Mesendoderm (in vitro differentiated cells): ENCODE data around the gene GLRX5.

Experiments used
- DNase-seq: peaks from one replicate; pipeline ENCODE4 v3.0.0; 2013
- H2AK5ac ChIP-seq: 2 replicates; pipeline ENCODE4 v1.6.1; 2013; ENCODE audit warnings: low read length, inconsistent platforms
- H2BK120ac ChIP-seq: 2 replicates; pipeline ENCODE4 v1.6.1; 2013; ENCODE audit warnings: low read depth, mild to moderate bottlenecking, low read length, moderate library complexity, mixed read lengths
- H2BK15ac ChIP-seq: replicated peaks from 2 replicates; pipeline ENCODE4 v1.6.1; 2013; ENCODE audit warnings: low read depth, mild to moderate bottlenecking, moderate library complexity
- H2BK5ac ChIP-seq: 2 replicates; pipeline ENCODE4 v1.6.1; 2013; ENCODE audit warnings: low read length, inconsistent platforms
- H3K18ac ChIP-seq: 2 replicates; pipeline ENCODE4 v1.6.1; 2013; ENCODE audit warnings: mild to moderate bottlenecking, low read length, mixed read lengths
- H3K23ac ChIP-seq: one replicate; pipeline ENCODE4 v1.6.1; 2013; ENCODE audit warnings: low read length
- H3K27ac ChIP-seq: 2 replicates; pipeline ENCODE4 v1.5.1; 2013; ENCODE audit warnings: low read depth, mild to moderate bottlenecking, inconsistent platforms, low read length, moderate library complexity
- H3K27me3 ChIP-seq: 2 replicates; pipeline ENCODE4 v1.6.1; 2013; ENCODE audit warnings: low read length, control low read depth, mild to moderate bottlenecking, inconsistent platforms; ENCODE audit not compliant: insufficient read depth, poor library complexity
- H3K36me3 ChIP-seq: 2 replicates; pipeline ENCODE4 v1.6.1; 2013; ENCODE audit warnings: low read length, inconsistent platforms; ENCODE audit not compliant: control insufficient read depth, insufficient read depth
- H3K4ac ChIP-seq: one replicate; pipeline ENCODE4 v1.6.1; 2013; ENCODE audit warnings: low read depth, mild to moderate bottlenecking, low read length, moderate library complexity
- H3K4me1 ChIP-seq: 2 replicates; pipeline ENCODE4 v1.6.1; 2013; ENCODE audit warnings: low read depth, low read length, inconsistent platforms; ENCODE audit not compliant: control insufficient read depth
- H3K4me2 ChIP-seq: 2 replicates; pipeline ENCODE4 v1.6.1; 2013; ENCODE audit warnings: low read length
- H3K4me3 ChIP-seq: 2 replicates; pipeline ENCODE4 v1.5.1; 2013; ENCODE audit warnings: mild to moderate bottlenecking, low read length
- H3K56ac ChIP-seq: one replicate; pipeline ENCODE4 v1.6.1; 2013; ENCODE audit warnings: low read length
- H3K79me1 ChIP-seq: 2 replicates; pipeline ENCODE4 v1.6.1; 2013; ENCODE audit warnings: low read length, inconsistent platforms
- H3K79me2 ChIP-seq: 2 replicates; pipeline ENCODE4 v1.6.1; 2013; ENCODE audit warnings: mild to moderate bottlenecking, low read length; ENCODE audit not compliant: control insufficient read depth, insufficient read depth
- H3K9ac ChIP-seq: 2 replicates; pipeline ENCODE4 v1.6.1; 2013; ENCODE audit warnings: low read length, inconsistent platforms
- H4K5ac ChIP-seq: one replicate; pipeline ENCODE4 v1.6.1; 2013; ENCODE audit warnings: low read length
- H4K8ac ChIP-seq: one replicate; pipeline ENCODE4 v1.6.1; 2013; ENCODE audit warnings: low read depth, mild to moderate bottlenecking, control low read depth, low read length, moderate library complexity
- WGBS: extraction: QIAGEN DNeasy Blood & Tissue Kit; methylation state at CpG from one replicate; pipeline ENCODE4 v1.1.7; 2013; ENCODE audit warnings: low lambda C conversion rate, missing lambda C conversion rate; ENCODE audit not compliant: insufficient coverage; ENCODE audit errors: extremely low coverage; 5-methylcytosine and 5-hydroxymethylcytosine counted together

The GLRX5 gene

DNA sequence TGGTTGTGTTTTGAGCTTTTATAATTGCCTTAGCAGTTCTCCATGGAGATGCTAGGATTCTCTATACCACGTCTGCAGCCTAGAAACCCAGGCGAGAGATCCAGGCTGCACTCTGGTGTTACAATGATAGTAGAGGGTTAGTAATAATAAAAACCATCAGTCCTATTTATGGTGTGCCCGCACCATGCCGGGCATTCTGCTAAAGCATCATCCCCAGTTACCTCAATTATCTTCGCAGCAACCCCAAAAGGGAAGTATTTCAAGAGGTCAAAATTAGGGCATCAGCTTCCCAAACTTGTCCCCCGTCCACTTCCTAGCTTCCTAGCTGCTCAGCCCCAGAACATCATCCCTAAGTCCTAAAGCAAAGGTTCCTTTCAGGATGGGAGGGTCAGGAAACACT is 21.6 kb upstream of the GLRX5 start:
- H2BK15ac ChIP-seq = no peak overlapping the region
- no peak for DNase-seq
- H4K5ac ChIP-seq = no peak overlapping the region
- H3K9ac ChIP-seq = no peak overlapping the region
- no peak overlapping the region for H3K4me2 ChIP-seq
- H2BK5ac ChIP-seq = no peak overlapping the region
- H3K4me1 ChIP-seq = peaks cover 7% of the 10 kb centered on the region
- H3K4ac ChIP-seq = no peak overlapping the region
- H3K18ac ChIP-seq = no peak overlapping the region
- H3K27ac ChIP-seq = no peak overlapping the region
- H3K23ac ChIP-seq = no peak overlapping the region
- no peak overlapping the region for H3K4me3 ChIP-seq
- no peaks in the 10 kb centered on the region for H3K27me3 ChIP-seq
- H4K8ac ChIP-seq = no peak overlapping the region
- H3K79me1 ChIP-seq = no peaks in the 10 kb centered on the region
- no CpG with 5 or more reads among the region's 6 CpGs for WGBS
- H3K36me3 ChIP-seq = no peaks in the 10 kb centered on the region
- H2AK5ac ChIP-seq = no peak overlapping the region
- no peak overlapping the region for H2BK120ac ChIP-seq
- no peak overlapping the region for H3K56ac ChIP-seq
- no peaks in the 10 kb centered on the region for H3K79me2 ChIP-seq

DNA sequence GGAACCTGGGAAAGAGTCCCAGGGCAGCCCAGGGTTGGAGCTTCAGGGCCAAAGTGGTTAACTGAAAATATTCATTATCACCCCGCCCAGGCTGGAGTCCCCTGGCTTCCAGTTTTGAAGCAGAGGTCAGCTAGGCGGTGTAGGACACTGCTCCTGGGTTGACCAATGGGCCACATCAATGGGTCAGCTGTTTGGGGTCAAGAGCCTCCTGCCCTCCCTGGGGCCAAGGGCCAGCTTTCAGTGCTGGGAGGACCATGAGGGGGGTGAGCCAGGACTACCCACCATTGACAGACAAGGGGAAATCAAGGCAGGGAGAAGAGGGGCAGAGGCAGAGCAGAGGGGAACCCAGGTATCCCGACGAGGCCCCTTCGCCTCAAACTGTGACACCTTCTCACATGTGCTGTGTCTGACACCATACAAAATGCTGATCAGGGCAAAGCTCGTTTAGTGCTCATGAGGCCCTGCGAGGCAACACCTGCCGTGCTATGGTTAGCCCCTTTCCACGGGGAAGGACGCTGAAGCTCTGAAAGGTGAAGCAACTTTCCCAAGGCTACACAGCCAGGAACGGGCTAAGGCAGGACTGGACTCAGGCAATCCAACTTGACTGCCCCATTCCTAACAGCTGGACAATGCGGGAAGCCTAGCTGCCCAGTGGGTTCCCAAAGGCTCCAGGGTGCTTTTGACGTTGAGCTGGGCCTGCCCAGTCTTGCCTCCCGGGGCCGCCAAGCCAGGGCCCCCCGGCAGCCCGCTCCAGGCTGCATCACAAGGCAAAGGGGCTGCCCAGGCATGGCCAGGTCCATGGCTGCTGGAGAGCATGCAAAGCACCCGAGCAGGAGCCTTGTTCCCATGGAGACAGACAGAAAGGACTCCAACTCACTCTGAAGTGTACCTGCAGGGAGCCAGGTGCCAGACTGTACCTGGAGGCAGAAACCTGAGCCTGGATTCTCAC is 20.4 kb upstream of the GLRX5 start:
- no peak overlapping the region for H2BK120ac ChIP-seq
- H3K27ac ChIP-seq = no peak overlapping the region
- no CpG with 5 or more reads among the region's 18 CpGs for WGBS
- no peak overlapping the region for H3K23ac ChIP-seq
- no peak overlapping the region for H3K4me3 ChIP-seq
- no peaks in the 10 kb centered on the region for H3K79me1 ChIP-seq
- no peaks in the 10 kb centered on the region for H3K27me3 ChIP-seq
- no peak overlapping the region for H2BK15ac ChIP-seq
- no peaks in the 10 kb centered on the region for H3K79me2 ChIP-seq
- H2AK5ac ChIP-seq = no peak overlapping the region
- no peak overlapping the region for H2BK5ac ChIP-seq
- peak; percentile 92 for DNase-seq
- H3K18ac ChIP-seq = no peak overlapping the region
- no peak overlapping the region for H3K4me2 ChIP-seq
- no peaks in the 10 kb centered on the region for H3K36me3 ChIP-seq
- peaks cover 7% of the 10 kb centered on the region for H3K4me1 ChIP-seq
- H3K56ac ChIP-seq = no peak overlapping the region
- H3K9ac ChIP-seq = no peak overlapping the region
- H4K5ac ChIP-seq = no peak overlapping the region
- H3K4ac ChIP-seq = no peak overlapping the region
- no peak overlapping the region for H4K8ac ChIP-seq

DNA sequence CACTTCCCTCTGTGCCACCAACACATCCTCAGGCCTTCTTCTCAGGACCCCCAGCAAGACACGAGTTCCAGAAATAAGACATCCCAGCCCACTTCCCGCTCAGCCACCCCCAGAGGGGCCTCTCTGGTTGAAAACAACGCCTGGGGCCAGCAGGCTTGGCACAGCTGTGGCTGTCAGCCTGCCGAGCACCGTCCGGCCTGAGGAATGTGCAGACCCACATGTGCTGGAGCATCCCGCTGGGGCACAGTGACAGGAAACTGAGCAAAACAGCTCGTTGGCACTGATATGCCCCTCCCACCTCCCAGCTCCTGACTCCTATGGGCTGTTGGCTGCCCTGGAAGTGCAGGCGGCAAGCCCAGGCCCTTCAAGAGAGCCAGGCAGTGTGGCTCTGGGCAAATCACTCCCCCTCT is 19.8 kb upstream of the GLRX5 start:
- Histone ChIP-seq H3K4me1 (peaks cover 7% of the 10 kb centered on the region), H3K9ac (no peak overlapping the region), H3K27ac (peak overlapping the region; percentile 1), H3K23ac (no peak overlapping the region), H3K36me3 (no peaks in the 10 kb centered on the region), H3K79me2 (no peaks in the 10 kb centered on the region), H3K4me2 (no peak overlapping the region), H3K18ac (no peak overlapping the region), H3K27me3 (no peaks in the 10 kb centered on the region), H2BK120ac (no peak overlapping the region), H2AK5ac (no peak overlapping the region), H3K4ac (no peak overlapping the region), H2BK15ac (no peak overlapping the region), H4K8ac (no peak overlapping the region), H2BK5ac (no peak overlapping the region), H4K5ac (no peak overlapping the region), H3K79me1 (no peaks in the 10 kb centered on the region), H3K4me3 (no peak overlapping the region), H3K56ac (no peak overlapping the region)
- no CpG with 5 or more reads among the region's 9 CpGs for WGBS
- DNase-seq = no peak

DNA sequence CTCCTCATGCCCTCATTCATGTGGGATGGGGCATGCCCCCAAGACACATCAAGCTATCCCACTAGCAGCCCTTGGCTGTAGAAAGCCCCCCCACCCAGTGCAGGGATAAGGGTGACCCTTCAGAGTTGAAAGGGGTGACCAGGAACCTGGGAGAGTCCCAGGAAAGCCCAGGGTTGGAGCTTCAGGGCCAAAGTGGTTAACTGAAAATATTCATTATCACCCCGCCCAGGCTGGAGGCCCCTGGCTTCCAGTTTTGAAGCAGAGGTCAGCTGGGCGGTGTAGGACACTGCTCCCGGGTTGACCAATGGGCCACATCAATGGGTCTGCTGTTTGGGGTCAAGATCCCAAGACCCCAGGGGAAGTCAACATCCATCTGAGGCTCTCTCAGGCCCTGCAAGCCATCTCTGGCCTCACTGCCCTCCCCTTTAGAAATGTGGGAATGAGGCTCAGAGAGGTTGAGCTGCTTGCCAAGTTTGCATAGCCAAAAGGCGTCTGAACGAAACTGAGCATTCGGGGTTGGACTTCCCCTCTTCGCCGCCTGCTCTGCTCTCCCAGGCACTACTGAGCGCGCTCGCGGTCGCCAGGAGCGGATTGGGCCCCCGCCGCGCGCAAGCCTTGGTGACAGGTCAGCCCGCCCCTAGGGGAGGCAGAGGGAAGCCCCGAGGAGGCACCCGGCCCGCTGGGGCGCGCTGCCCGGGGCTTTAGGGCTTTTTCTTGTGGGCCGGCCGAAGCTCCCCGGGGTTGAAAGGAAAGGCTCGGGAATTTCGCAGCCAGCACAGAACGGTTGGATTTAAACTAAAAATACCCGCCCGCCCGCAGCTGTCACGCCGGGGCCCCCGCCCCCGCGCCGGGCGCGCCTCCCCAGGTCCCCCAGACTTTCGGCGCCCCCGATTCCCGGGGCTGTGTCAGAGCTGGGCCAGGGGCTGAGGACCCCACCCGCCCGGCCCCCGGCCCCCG is 19.0 kb upstream of the GLRX5 start:
- no peak overlapping the region for H4K8ac ChIP-seq
- WGBS = no CpG with 5 or more reads among the region's 50 CpGs
- peak overlapping the region; percentile 85 for H3K18ac ChIP-seq
- no peak overlapping the region for H3K4me3 ChIP-seq
- no peak overlapping the region for H2AK5ac ChIP-seq
- H3K4me1 ChIP-seq = peaks cover 7% of the 10 kb centered on the region
- H3K4me2 ChIP-seq = peak overlapping the region; percentile 15
- H3K79me2 ChIP-seq = no peaks in the 10 kb centered on the region
- no peak overlapping the region for H2BK5ac ChIP-seq
- H3K79me1 ChIP-seq = no peaks in the 10 kb centered on the region
- no peak overlapping the region for H3K56ac ChIP-seq
- peak overlapping the region; percentile 32 for H3K9ac ChIP-seq
- peak overlapping the region; percentile 17 for H3K27ac ChIP-seq
- no peak overlapping the region for H3K4ac ChIP-seq
- no peak overlapping the region for H3K23ac ChIP-seq
- H4K5ac ChIP-seq = no peak overlapping the region
- H3K36me3 ChIP-seq = no peaks in the 10 kb centered on the region
- no peaks in the 10 kb centered on the region for H3K27me3 ChIP-seq
- peak; percentile 79 for DNase-seq
- H2BK120ac ChIP-seq = no peak overlapping the region
- H2BK15ac ChIP-seq = no peak overlapping the region

DNA sequence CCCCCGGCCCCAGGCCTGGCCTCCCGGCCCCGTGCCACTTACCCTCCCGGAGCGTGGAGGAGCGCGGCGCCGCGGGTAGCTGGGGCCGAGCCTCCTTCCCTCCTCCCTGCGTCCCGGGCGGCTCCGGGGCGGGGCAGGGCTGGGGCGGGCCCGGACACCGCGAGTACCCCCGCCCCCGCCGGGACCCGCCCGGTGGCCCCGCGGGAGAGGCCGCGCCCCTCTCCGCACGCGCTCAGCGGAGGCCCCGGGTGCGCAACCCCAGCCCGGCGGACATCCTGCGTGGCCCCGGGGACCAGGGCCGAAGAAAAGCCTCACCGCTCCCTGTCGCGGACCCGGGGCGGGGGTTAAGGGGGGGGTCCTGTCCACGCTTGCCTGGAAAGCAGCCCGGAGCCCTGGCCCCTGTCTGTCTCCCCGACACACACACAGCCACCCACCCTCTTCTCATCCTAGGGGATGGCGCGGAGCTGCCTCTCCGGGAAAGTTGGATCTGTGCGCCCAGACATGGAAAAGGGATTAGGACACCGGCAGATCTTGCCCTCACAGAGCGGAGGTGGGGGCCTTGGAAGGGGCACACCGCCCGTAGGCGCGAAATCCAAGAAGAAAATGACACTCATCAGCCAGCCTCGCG is 18.2 kb upstream of the GLRX5 start, which contains the start of gene SYNE3:
SYNE3 (minus strand) TSS at position 97 of the 628 bp plus-strand sequence. CDS start 40,829 bp downstream, outside the sequence.
- no peak for DNase-seq
- Histone ChIP-seq H4K5ac (no peak within 1 kb of the TSS), H3K79me2 (no peaks in the 10 kb centered on the region), H4K8ac (no peak within 1 kb of the TSS), H3K79me1 (no peaks in the 10 kb centered on the region), H3K56ac (peak within 1 kb of the TSS; percentile 73), H3K23ac (no peak within 1 kb of the TSS), H3K36me3 (no peaks in the 10 kb centered on the region), H3K4me1 (peaks cover 7% of the 10 kb centered on the region), H2BK5ac (no peak within 1 kb of the TSS), H3K18ac (peak within 1 kb of the TSS; percentile 85), H2AK5ac (no peak within 1 kb of the TSS), H3K27ac (peak within 1 kb of the TSS; percentile 17), H3K9ac (peak within 1 kb of the TSS; percentile 48), H3K4me2 (peak within 1 kb of the TSS; percentile 56), H3K4me3 (peak within 1 kb of the TSS; percentile 6), H3K4ac (peak within 1 kb of the TSS; percentile 22), H2BK120ac (peak within 1 kb of the TSS; percentile 54), H3K27me3 (no peaks in the 10 kb centered on the region), H2BK15ac (no peak within 1 kb of the TSS)
- no CpG with 5 or more reads among the region's 60 CpGs for WGBS
